GM23338 (cell line): ENCODE data around the gene GKN1. TPM values are rescaled to one million over a fixed set of nuclear protein-coding genes. Genes with fewer than 3 reads are reported as not detected.

Experiments
- ATAC-seq: fragments of 200-7000 bp; cut with Tn5 transposase; 3 replicates; pipeline ENCODE4 v1.9.1; 2020
- DNase-seq: peaks from one replicate; pipeline ENCODE4 v3.0.0-alpha.2; 2015; ENCODE audit warnings: low spot score
- H2AFZ ChIP-seq: fragments of 200-600 bp; sonication (generic); 2 replicates; pipeline ENCODE4 v1.8.0; 2016; ENCODE audit warnings: antibody characterized with exemption, mild to moderate bottlenecking, moderate library complexity
- H3F3A ChIP-seq: fragments of 200-600 bp; sonication (generic); replicated peaks from 2 replicates; pipeline ENCODE4 v1.8.0; 2017; ENCODE audit warnings: antibody characterized with exemption, mixed run types, low read depth
- H3K27ac ChIP-seq: fragments of 200-600 bp; sonication (generic); 2 replicates; pipeline ENCODE4 v1.6.1; 2016; ENCODE audit warnings: low read depth
- H3K27me3 ChIP-seq: fragments of 200-600 bp; sonication (generic); 2 replicates; pipeline ENCODE4 v1.8.0; 2016; ENCODE audit warnings: mild to moderate bottlenecking, mixed run types, moderate library complexity; ENCODE audit not compliant: insufficient read depth
- H3K36me3 ChIP-seq: fragments of 200-600 bp; sonication (generic); 2 replicates; pipeline ENCODE4 v1.8.0; 2016; ENCODE audit warnings: mild to moderate bottlenecking; ENCODE audit not compliant: insufficient read depth
- H3K4me1 ChIP-seq: fragments of 200-600 bp; sonication (generic); 2 replicates; pipeline ENCODE4 v1.8.0; 2016; ENCODE audit warnings: mild to moderate bottlenecking, moderate library complexity; ENCODE audit not compliant: insufficient read depth
- H3K4me2 ChIP-seq: fragments of 200-600 bp; sonication (generic); 2 replicates; pipeline ENCODE4 v1.7.1; 2017; ENCODE audit warnings: mixed run types
- H3K4me3 ChIP-seq: fragments of 200-600 bp; sonication (generic); 2 replicates; pipeline ENCODE4 v1.6.1; 2016; ENCODE audit warnings: mixed run types
- H3K79me2 ChIP-seq: fragments of 200-600 bp; sonication (generic); replicated peaks from 2 replicates; pipeline ENCODE4 v1.8.0; 2017; ENCODE audit warnings: mild to moderate bottlenecking; ENCODE audit not compliant: insufficient read depth
- H3K9me2 ChIP-seq: fragments of 200-600 bp; sonication (generic); 2 replicates; pipeline ENCODE4 v1.8.0; 2017; ENCODE audit not compliant: insufficient read depth
- H4K20me1 ChIP-seq: fragments of 200-600 bp; sonication (generic); replicated peaks from 2 replicates; pipeline ENCODE4 v1.8.0; 2017; ENCODE audit warnings: mild to moderate bottlenecking; ENCODE audit not compliant: insufficient read depth
- H3K27ac Mint-ChIP-seq: 2 replicates; pipeline ENCODE4 v1.8.0; 2020; ENCODE audit warnings: inconsistent platforms, mild to moderate bottlenecking, moderate library complexity, mixed read lengths
- H3K27me3 Mint-ChIP-seq: 3 replicates; pipeline ENCODE4 v1.8.0; 2022; ENCODE audit warnings: low read depth, mild to moderate bottlenecking, moderate library complexity, mixed read lengths, inconsistent platforms; ENCODE audit not compliant: insufficient read depth, poor library complexity
- H3K36me3 Mint-ChIP-seq: 3 replicates; pipeline ENCODE4 v1.8.0; 2021; ENCODE audit warnings: low read depth, mild to moderate bottlenecking, inconsistent platforms, moderate library complexity, mixed read lengths
- H3K4me1 Mint-ChIP-seq: 3 replicates; pipeline ENCODE4 v1.8.0; 2020; ENCODE audit warnings: mild to moderate bottlenecking, inconsistent platforms, mixed read lengths
- H3K4me3 Mint-ChIP-seq: 3 replicates; pipeline ENCODE4 v1.8.0; 2021; ENCODE audit warnings: moderate library complexity, mild to moderate bottlenecking, inconsistent platforms, mixed read lengths
- H3K9me3 Mint-ChIP-seq: 3 replicates; pipeline ENCODE4 v1.8.0; 2020; ENCODE audit warnings: moderate library complexity, mild to moderate bottlenecking, inconsistent platforms, mixed read lengths
- CREB1 ChIP-seq: fragments of 250-450 bp; sonication (Bioruptor Pico); IDR thresholded peaks from 2 replicates; pipeline ENCODE4 v1.5.0; 2020; ENCODE audit warnings: low read depth, mild to moderate bottlenecking, moderate library complexity
- CTCF ChIP-seq, 2 experiments: fragments of 200-600 bp in 1 of 2; sonication (generic) in 1 of 2; conservative IDR thresholded peaks; 2 replicates each; pipeline versions ENCODE4 v1.5.1 to v1.6.1; 2016 to 2017; ENCODE audit warnings: antibody characterized with exemption in 2 of 2, low read depth in 2 of 2, mild to moderate bottlenecking in 2 of 2, moderate library complexity in 1 of 2
- ETS1 ChIP-seq: IDR thresholded peaks from 2 replicates; pipeline ENCODE4 v1.6.1; 2016; ENCODE audit warnings: antibody characterized with exemption
- EZH2 ChIP-seq: fragments of 200-600 bp; sonication (generic); IDR thresholded peaks from one replicate; pipeline ENCODE4 v1.8.0; 2017; ENCODE audit warnings: antibody characterized with exemption, mild to moderate bottlenecking, low read depth; ENCODE audit not compliant: unreplicated experiment
- EZH2phosphoT487 ChIP-seq: fragments of 200-600 bp; sonication (generic); IDR thresholded peaks from one replicate; pipeline ENCODE4 v1.8.1; 2018; ENCODE audit warnings: antibody characterized with exemption; ENCODE audit not compliant: unreplicated experiment
- JUNB ChIP-seq: IDR thresholded peaks from one replicate; pipeline ENCODE4 v1.6.1; 2016; ENCODE audit warnings: antibody characterized with exemption; ENCODE audit not compliant: unreplicated experiment
- NANOG ChIP-seq: IDR thresholded peaks from 2 replicates; pipeline ENCODE4 v1.6.1; 2016; ENCODE audit warnings: antibody characterized with exemption, borderline replicate concordance
- POLR2AphosphoS5 ChIP-seq: IDR thresholded peaks from 2 replicates; pipeline ENCODE4 v1.6.1; 2016; ENCODE audit warnings: antibody characterized with exemption, low read depth
- REST ChIP-seq: IDR thresholded peaks from one replicate; pipeline ENCODE4 v1.6.1; 2018; ENCODE audit warnings: antibody characterized with exemption; ENCODE audit not compliant: unreplicated experiment
- STAT1 ChIP-seq: IDR thresholded peaks from one replicate; pipeline ENCODE4 v1.6.1; 2016; ENCODE audit warnings: antibody characterized with exemption; ENCODE audit not compliant: unreplicated experiment
- ZNF114 ChIP-seq: fragments of 250-450 bp; sonication (Bioruptor Pico); IDR thresholded peaks from 2 replicates; pipeline ENCODE4 v1.5.0; 2020; ENCODE audit warnings: mild to moderate bottlenecking, moderate library complexity
- ZNF331 ChIP-seq: fragments of 250-450 bp; sonication (Bioruptor Pico); IDR thresholded peaks from 2 replicates; pipeline ENCODE4 v1.5.0; 2020; ENCODE audit warnings: low read depth, mild to moderate bottlenecking, moderate library complexity
- ZNF462 ChIP-seq: fragments of 250-450 bp; sonication (Bioruptor Pico); IDR thresholded peaks from 2 replicates; pipeline ENCODE4 v1.5.0; 2020; ENCODE audit warnings: mild to moderate bottlenecking, moderate library complexity
- polyA plus RNA-seq: library from polyadenylated mRNA; unstranded; fragments of >200 nt; fragmentation: Nextera tagmentation; extraction: Ambion mirVana; gene quantifications from 2 replicates; pipeline ENCODE4 v1.2.1, GENCODE V29; 2016
- total RNA-seq: library from RNA; depleted of rRNA; stranded (reverse); fragments of >200 nt; shearing (Covaris generic); gene quantifications from 2 replicates; pipeline ENCODE4 v1.2.3, GENCODE V29; 2014

GKN1 gene
- total and polyA plus RNA-seq, 2 experiments from 2014 or later = not detected

- no peak overlapping the region for H2AFZ ChIP-seq
- no peak overlapping the region for H3K4me3 ChIP-seq
- H3F3A ChIP-seq = no peaks in the 10 kb centered on the region
- 0 out of 2 replicates have a peak, but pooled peaks cover 4% of the 10 kb centered on the region for H3K9me2 ChIP-seq
- Mint-ChIP-seq H3K4me1 (no peaks in the 10 kb centered on the region), H3K27me3 (no peaks in the 10 kb centered on the region), H3K4me3 (no peak overlapping the region), H3K27ac (no peak overlapping the region), H3K9me3 (no peaks in the 10 kb centered on the region; the same call in 2 of the 3 replicates), H3K36me3 (no peaks in the 10 kb centered on the region)
- no peaks in the 10 kb centered on the region for H3K27me3 ChIP-seq
- no peak overlapping the region for H3K4me2 ChIP-seq
- H3K79me2 ChIP-seq = no peaks in the 10 kb centered on the region
- DNase-seq (peak; percentile 28), ATAC-seq (peak; percentile 61)
- no peak overlapping the region for H3K27ac ChIP-seq
- no peaks in the 10 kb centered on the region for H3K4me1 ChIP-seq
- H4K20me1 ChIP-seq = no peaks in the 10 kb centered on the region
- no peak for TF ChIP-seq ZNF114 (CRISPR knock-in tag)
- TF ChIP-seq EZH2phosphoT487 = no peak
- no peak for TF ChIP-seq CTCF (conservative IDR thresholded peaks at IDR 0.05; ENCODE audit: low read depth in 2 of 2)
- no peak for TF ChIP-seq CREB1
- TF ChIP-seq ETS1 = no peak
- no peak for TF ChIP-seq EZH2
- TF ChIP-seq REST = no peak
- TF ChIP-seq NANOG = no peak
- TF ChIP-seq ZNF462 (CRISPR knock-in tag) = no peak
- TF ChIP-seq STAT1 = no peak
- no peak for TF ChIP-seq JUNB
- no peak for TF ChIP-seq POLR2AphosphoS5
- TF ChIP-seq ZNF331 (CRISPR knock-in tag) = no peak
- no peaks in the 10 kb centered on the region for H3K36me3 ChIP-seq
Measured at GRCh38 chr2:68932402-68932801, 42.0 kb upstream of the GKN1 start.
